Tibial nerve (tissue), 4 donors: ENCODE measurements around the gene OR11A1. TPM values are rescaled to one million over a fixed set of nuclear protein-coding genes. Genes with fewer than 3 reads are reported as not detected.

ENCODE experiments used
- DNase-seq, 2 donors: peaks; one replicate each; pipeline ENCODE4 v3.0.0-alpha.2; 2019; ENCODE audit warnings: low spot score in 2 of 2
- H3K27ac ChIP-seq, 4 donors: fragments of 200-600 bp; sonication (generic) in 3 of 4; one replicate each; pipeline ENCODE4 v1.5.1; 2017 to 2019; ENCODE audit warnings: mild to moderate bottlenecking in 1 of 4
- H3K27me3 ChIP-seq, 2 donors: fragments of 200-600 bp; sonication (generic) in 1 of 2; one replicate each; pipeline versions ENCODE4 v1.5.1 to v1.6.0; 2017 to 2019
- H3K36me3 ChIP-seq, 3 donors: fragments of 200-600 bp; sonication (generic); one replicate each; pipeline ENCODE4 v1.5.1; 2018 to 2019
- H3K4me1 ChIP-seq, 4 donors: fragments of 200-600 bp; sonication (generic) in 3 of 4; one replicate each; pipeline ENCODE4 v1.5.1; 2017 to 2019
- H3K4me3 ChIP-seq, 4 donors: fragments of 200-600 bp; sonication (generic) in 3 of 4; one replicate each; pipeline ENCODE4 v1.5.1; 2017 to 2019; ENCODE audit warnings: mild to moderate bottlenecking in 1 of 4, moderate library complexity in 1 of 4
- H3K9me3 ChIP-seq, 4 donors: fragments of 200-600 bp; sonication (generic) in 3 of 4; one replicate each; pipeline ENCODE4 v1.5.1; 2017 to 2019
- CTCF ChIP-seq, 5 experiments: fragments of 200-600 bp in 3 of 5; fragments of 450-650 bp in 2 of 5; sonication (generic) in 3 of 5; IDR thresholded peaks; one replicate each; pipeline ENCODE4 v1.5.1; 2016 to 2019; ENCODE audit warnings: antibody characterized with exemption in 5 of 5, mild to moderate bottlenecking in 3 of 5, moderate library complexity in 2 of 5
- EP300 ChIP-seq, 2 donors: sonication (generic); formaldehyde crosslinking; IDR thresholded peaks; one replicate each; pipeline ENCODE4 v1.6.1; 2017; ENCODE audit warnings: antibody characterized with exemption in 2 of 2, mild to moderate bottlenecking in 1 of 2
- POLR2A ChIP-seq, 2 donors: fragments of 450-650 bp; IDR thresholded peaks; one replicate each; pipeline ENCODE4 v1.6.1; 2017; ENCODE audit warnings: antibody characterized with exemption in 2 of 2, mild to moderate bottlenecking in 2 of 2, moderate library complexity in 2 of 2
- WGBS, 2 donors: methylation state at CpG; one replicate each; pipeline ENCODE4 v1.1.5; 2018; 5-methylcytosine and 5-hydroxymethylcytosine counted together
- total RNA-seq, 4 donors: library from RNA; depleted of rRNA; stranded (reverse); fragments of >200 nt; gene quantifications; one replicate each; pipeline ENCODE4 v1.1.0, GENCODE V29; 2016

Gene OR11A1
- total RNA-seq = not detected

- H3K4me1 ChIP-seq = no peaks in the 10 kb centered on the region
- TF ChIP-seq CTCF (IDR thresholded peaks at IDR 0.05) (no peak), EP300 (IDR thresholded peaks at IDR 0.05) (no peak), POLR2A (IDR thresholded peaks at IDR 0.05) (no peak)
- DNase-seq = no peak
- H3K27me3 ChIP-seq = no peaks in the 10 kb centered on the region
- no peaks in the 10 kb centered on the region for H3K36me3 ChIP-seq
- H3K27ac ChIP-seq = no peak within 1 kb of the TSS
- no peak within 1 kb of the TSS for H3K4me3 ChIP-seq
- WGBS, 2 donors = 35 to 53% methylated on average over 2 of the region's 2 CpGs
- H3K9me3 ChIP-seq = no peaks in the 10 kb centered on the region
These were observed at the start of gene OR11A1, which contains the start of gene OR2H1 for GRCh38 chr6:29456971-29457370. OR11A1 (minus strand) TSS chr6:29457071; CDS start chr6:29427641, 29,430 bp downstream. OR2H1 (plus strand) TSS chr6:29457155; CDS start chr6:29461770, 4,615 bp downstream.

GRCh38 chr6:29506446-29507067, 49.7 kb upstream of the OR11A1 start:
- Histone ChIP-seq H3K36me3 (no peaks in the 10 kb centered on the region), H3K27me3 (no peaks in the 10 kb centered on the region), H3K4me1 (no peaks in the 10 kb centered on the region), H3K4me3 (no peak overlapping the region), H3K9me3 (no peaks in the 10 kb centered on the region), H3K27ac (no peak overlapping the region)
- no peak for DNase-seq
- WGBS, 2 donors = 74 to 92% methylated on average over 11 of the region's 11 CpGs
- TF ChIP-seq CTCF (IDR thresholded peaks at IDR 0.05) (no peak), EP300 (IDR thresholded peaks at IDR 0.05) (no peak), POLR2A (IDR thresholded peaks at IDR 0.05) (no peak)

- 100% methylated on average over 1 to 3 of the region's 3 CpGs for WGBS, 2 donors
- Histone ChIP-seq H3K27ac (no peak overlapping the region), H3K4me3 (no peak overlapping the region), H3K36me3 (no peaks in the 10 kb centered on the region), H3K4me1 (no peaks in the 10 kb centered on the region), H3K27me3 (no peaks in the 10 kb centered on the region), H3K9me3 (no peaks in the 10 kb centered on the region)
- DNase-seq = no peak
- TF ChIP-seq POLR2A (IDR thresholded peaks at IDR 0.05) (no peak), EP300 (IDR thresholded peaks at IDR 0.05) (no peak), CTCF (IDR thresholded peaks at IDR 0.05) (no peak)
These were observed 48.9 kb upstream of the OR11A1 start for GRCh38 chr6:29505808-29506207.

GRCh38 chr6:29504961-29505360, 48.1 kb upstream of the OR11A1 start:
- TF ChIP-seq POLR2A (IDR thresholded peaks at IDR 0.05) (no peak), CTCF (IDR thresholded peaks at IDR 0.05) (no peak), EP300 (IDR thresholded peaks at IDR 0.05) (no peak)
- 75 to 76% methylated on average over 2 of the region's 2 CpGs for WGBS, 2 donors
- no peaks in the 10 kb centered on the region for H3K36me3 ChIP-seq
- no peaks in the 10 kb centered on the region for H3K27me3 ChIP-seq
- no peak for DNase-seq
- H3K4me3 ChIP-seq = no peak overlapping the region
- H3K4me1 ChIP-seq = no peaks in the 10 kb centered on the region
- no peaks in the 10 kb centered on the region for H3K9me3 ChIP-seq
- H3K27ac ChIP-seq = no peak overlapping the region

GRCh38 chr6:29502597-29502996, 45.7 kb upstream of the OR11A1 start:
- WGBS, 2 donors = 83 to 86% methylated on average over 5 of the region's 5 CpGs
- Histone ChIP-seq H3K27me3 (no peaks in the 10 kb centered on the region), H3K4me3 (no peak overlapping the region), H3K9me3 (no peaks in the 10 kb centered on the region), H3K36me3 (no peaks in the 10 kb centered on the region), H3K27ac (no peak overlapping the region), H3K4me1 (no peaks in the 10 kb centered on the region)
- TF ChIP-seq CTCF (IDR thresholded peaks at IDR 0.05) = no peak
- TF ChIP-seq POLR2A (IDR thresholded peaks at IDR 0.05) = no peak
- no peak for TF ChIP-seq EP300 (IDR thresholded peaks at IDR 0.05)
- no peak for DNase-seq
